ENCODE results near the gene GOSR2.

DNA sequence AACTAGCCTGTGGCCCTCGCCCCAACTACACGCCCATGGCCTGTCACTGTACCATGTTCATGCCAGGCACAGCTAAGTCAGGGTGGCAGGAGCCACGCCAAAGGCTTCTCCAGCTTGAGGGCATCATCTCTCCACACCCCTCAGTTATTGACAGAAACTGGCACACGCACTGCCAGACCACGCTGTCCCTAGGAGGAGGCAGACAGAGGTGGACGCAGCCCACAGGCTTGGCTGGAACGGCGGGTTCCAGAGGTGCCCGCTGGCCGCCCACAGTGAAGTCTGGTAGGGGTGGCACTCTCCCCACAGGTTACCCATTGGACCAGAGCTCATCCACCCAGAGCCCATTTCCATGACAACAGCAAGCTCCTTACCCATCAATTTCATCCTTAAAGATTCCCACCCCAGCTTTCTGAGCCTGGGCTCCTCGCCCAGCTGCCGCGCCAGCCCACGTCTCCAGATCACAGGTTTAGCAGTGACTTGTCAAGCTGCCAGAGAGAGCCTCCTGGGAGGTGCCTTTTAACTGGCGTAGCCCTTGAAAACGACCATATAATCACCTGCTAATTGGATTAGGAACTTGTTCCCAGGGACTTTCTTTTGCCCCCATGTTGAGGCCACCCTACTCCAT lies 28.1 kb downstream of the GOSR2 start:
- TF ChIP-seq, protein P1, sequence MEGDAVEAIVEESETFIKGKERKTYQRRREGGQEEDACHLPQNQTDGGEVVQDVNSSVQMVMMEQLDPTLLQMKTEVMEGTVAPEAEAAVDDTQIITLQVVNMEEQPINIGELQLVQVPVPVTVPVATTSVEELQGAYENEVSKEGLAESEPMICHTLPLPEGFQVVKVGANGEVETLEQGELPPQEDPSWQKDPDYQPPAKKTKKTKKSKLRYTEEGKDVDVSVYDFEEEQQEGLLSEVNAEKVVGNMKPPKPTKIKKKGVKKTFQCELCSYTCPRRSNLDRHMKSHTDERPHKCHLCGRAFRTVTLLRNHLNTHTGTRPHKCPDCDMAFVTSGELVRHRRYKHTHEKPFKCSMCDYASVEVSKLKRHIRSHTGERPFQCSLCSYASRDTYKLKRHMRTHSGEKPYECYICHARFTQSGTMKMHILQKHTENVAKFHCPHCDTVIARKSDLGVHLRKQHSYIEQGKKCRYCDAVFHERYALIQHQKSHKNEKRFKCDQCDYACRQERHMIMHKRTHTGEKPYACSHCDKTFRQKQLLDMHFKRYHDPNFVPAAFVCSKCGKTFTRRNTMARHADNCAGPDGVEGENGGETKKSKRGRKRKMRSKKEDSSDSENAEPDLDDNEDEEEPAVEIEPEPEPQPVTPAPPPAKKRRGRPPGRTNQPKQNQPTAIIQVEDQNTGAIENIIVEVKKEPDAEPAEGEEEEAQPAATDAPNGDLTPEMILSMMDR (IDR thresholded peaks at IDR 0.05) = no peak
- no peak for TF ChIP-seq POLR2A (IDR thresholded peaks at IDR 0.05)
